GM10248 (cell line): Measurements from ENCODE around the gene ZMIZ1.

ENCODE experiments used
- CTCF ChIA-PET: fragments of 300-600 bp; sonication (Branson Sonifier 250); formaldehyde crosslinking; extraction: SDS; loops from one replicate; lab custom pipeline; 2021; ENCODE audit warnings: antibody characterized with exemption; lab: Yijun Ruan, JAX
- POLR2A ChIA-PET: fragments of 350-650 bp; sonication (Branson Sonifier 250); formaldehyde crosslinking; extraction: SDS; loops from one replicate; lab custom pipeline; 2020; ENCODE audit warnings: antibody characterized with exemption; lab: Yijun Ruan, JAX
- DNase-seq: peaks from one replicate; pipeline ENCODE4 v3.0.0; 2012; ENCODE audit errors: extremely low spot score
- CTCF ChIP-seq: IDR thresholded peaks from 2 replicates; pipeline ENCODE4 v1.5.1; 2012; ENCODE audit warnings: mild to moderate bottlenecking, low read depth; ENCODE audit errors: extremely low read depth, missing control alignments, control extremely low read depth

Gene ZMIZ1

GRCh38 chr10:79078367-79079053 lies 9.7 kb downstream of the ZMIZ1 start:
- TF ChIP-seq CTCF = no peak
- DNase-seq = no peak
- ChIA-PET CTCF (interaction anchor here (1.0 kb wide), 1 partner anchor 116 kb away, joined by 3 read pairs; no protein-coding TSS in a partner anchor), POLR2A (no interaction called here)

DNA sequence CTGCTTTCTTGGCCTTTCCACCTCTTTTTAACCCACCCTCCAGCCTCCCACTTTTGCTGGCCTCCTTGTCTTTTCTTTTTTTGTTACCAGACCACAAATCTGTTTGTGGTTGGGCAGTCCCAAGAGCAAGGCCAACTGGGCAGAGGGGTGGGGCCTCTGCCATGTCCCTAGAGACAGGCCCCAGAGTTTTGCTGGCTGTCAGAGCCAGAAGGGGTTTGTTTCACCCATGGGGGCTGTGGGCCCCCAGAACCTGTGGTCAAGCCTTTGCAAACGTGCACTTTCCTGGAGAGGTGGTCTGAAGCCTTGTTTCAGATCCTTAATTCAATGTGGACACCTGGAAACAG lies 10.3 kb downstream of the ZMIZ1 start:
- ChIA-PET CTCF (interaction anchor here (1.0 to 1.5 kb wide), 2 partner anchors 8 to 116 kb away, joined by 3 read pairs; no protein-coding TSS in a partner anchor), POLR2A (no interaction called here)
- no peak for DNase-seq
- TF ChIP-seq CTCF = no peak

DNA sequence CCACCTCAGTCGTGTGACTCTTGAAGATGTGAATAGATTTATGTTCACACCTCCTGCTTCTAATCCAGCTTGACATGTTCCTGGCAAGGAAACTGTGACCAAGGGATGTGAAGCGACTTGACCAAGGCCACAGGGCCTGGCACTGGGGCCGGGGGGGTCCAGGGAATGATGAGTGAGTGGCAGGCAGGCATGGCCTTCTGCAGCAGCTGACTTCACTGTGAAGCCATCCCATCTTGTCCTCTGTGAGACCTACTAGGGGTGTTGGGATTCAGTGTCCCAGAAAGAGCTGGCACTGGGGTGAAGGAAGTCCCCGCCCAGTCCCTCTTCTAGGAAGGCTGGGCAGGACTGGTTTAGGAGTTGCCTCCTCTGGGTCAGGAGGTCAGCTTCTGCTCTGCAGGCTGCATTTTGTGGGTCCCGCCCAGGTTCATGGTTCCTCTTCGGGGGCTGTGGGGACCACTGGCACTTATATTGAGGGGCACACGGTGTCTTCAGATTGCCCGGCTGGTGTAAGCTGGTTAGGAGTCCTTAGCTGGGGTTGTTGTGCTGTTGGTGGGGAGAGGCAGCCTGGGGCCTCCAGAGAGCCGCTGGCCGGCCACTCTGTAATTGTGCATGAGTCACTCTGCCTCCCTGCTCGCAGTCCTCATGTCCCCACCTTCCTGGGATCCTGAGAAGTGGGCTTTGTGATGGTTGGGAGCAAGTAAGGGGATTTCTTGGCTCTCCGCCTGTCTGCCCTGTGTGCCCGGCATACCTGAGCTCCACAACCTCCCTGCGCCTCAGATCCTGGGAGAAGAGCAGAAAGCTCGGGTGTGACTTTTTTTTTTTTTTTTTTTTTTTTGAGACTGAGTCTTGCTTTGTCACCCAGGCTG lies 11.0 kb downstream of the ZMIZ1 start:
- POLR2A ChIA-PET = interaction anchor here (0.8 kb wide), 1 partner anchor 14 kb away, joined by 4 read pairs; no protein-coding TSS in a partner anchor
- CTCF ChIA-PET = interaction anchor here (1.2 to 1.5 kb wide), 2 partner anchors 9 to 1032 kb away, joined by 3 read pairs; no protein-coding TSS in a partner anchor
- TF ChIP-seq CTCF = no peak
- no peak for DNase-seq

GRCh38 chr10:79081353-79082034 lies 12.7 kb downstream of the ZMIZ1 start:
- TF ChIP-seq CTCF = no peak
- ChIA-PET CTCF (interaction anchor here (1.2 kb wide), 1 partner anchor 872 kb away, joined by 3 read pairs; no protein-coding TSS in a partner anchor), POLR2A (no interaction called here)
- DNase-seq = no peak

- no peak for DNase-seq
- CTCF ChIA-PET = no interaction called here
- no peak for TF ChIP-seq CTCF
- POLR2A ChIA-PET = no interaction called here
These were observed 13.2 kb downstream of the ZMIZ1 start for GRCh38 chr10:79082035-79082373.

DNA sequence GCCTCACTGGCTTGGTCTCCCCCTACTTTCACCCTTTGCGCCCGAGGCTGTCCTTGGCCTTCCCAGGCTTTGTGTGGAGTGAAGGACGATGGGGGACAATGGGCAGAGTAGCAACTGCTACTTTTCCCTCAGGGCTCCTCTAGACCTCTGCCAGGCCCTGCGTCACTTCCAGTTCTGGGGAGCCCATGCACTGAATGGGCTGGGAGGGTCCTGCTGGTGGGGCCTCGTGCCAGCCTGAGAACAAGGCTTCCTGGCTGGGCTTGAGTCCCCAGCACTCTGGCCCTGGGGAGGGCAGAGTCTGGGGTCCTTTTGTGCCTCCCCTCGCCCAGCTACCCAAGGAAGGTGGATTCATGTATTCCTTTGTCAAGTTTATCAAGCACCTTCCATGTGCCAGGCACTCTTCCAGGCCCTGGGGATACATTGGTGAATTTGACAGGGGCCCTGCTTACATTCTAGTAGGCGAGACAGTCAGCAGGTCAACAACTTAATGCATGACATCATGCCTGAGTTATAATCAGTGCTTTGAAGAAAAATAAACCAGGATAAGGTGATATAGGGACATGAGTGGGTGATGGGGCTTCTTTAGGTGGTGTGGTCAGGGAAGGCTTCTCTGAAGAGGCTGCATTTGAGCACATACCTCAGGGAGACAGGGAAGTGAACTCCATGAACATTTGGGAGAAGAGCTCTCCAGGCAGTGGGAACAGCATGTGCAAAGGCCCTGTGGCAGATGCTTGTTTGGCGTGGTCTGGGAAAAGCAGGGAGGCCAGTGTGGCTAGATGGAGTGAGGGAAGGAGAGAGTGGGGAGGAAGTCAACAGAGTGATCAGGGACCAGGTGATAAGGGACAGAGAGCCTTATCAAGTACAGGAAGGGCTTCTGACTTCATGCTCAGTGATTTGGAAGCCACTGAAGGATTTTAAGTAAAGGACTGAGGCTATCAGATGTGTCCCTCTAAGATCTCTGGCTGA lies 14.1 kb downstream of the ZMIZ1 start:
- POLR2A ChIA-PET = no interaction called here
- CTCF ChIA-PET = interaction anchor here (1.2 kb wide), 1 partner anchor 12 kb away, joined by 3 read pairs; no protein-coding TSS in a partner anchor

More for the DNA sequence above, 14.1 kb downstream of the ZMIZ1 start:
- no peak for DNase-seq
- TF ChIP-seq CTCF = no peak
